Tibial nerve (tissue), 4 donors: ENCODE data around the gene PTPRE. TPM values are rescaled to one million over a fixed set of nuclear protein-coding genes. Genes with fewer than 3 reads are reported as not detected.

Experiments
- DNase-seq, 2 donors: peaks; one replicate each; pipeline ENCODE4 v3.0.0-alpha.2; 2019; ENCODE audit warnings: low spot score in 2 of 2
- H3K27ac ChIP-seq, 4 donors: fragments of 200-600 bp; sonication (generic) in 3 of 4; one replicate each; pipeline ENCODE4 v1.5.1; 2017 to 2019; ENCODE audit warnings: mild to moderate bottlenecking in 1 of 4
- H3K27me3 ChIP-seq, 2 donors: fragments of 200-600 bp; sonication (generic) in 1 of 2; one replicate each; pipeline versions ENCODE4 v1.5.1 to v1.6.0; 2017 to 2019
- H3K36me3 ChIP-seq, 3 donors: fragments of 200-600 bp; sonication (generic); one replicate each; pipeline ENCODE4 v1.5.1; 2018 to 2019
- H3K4me1 ChIP-seq, 4 donors: fragments of 200-600 bp; sonication (generic) in 3 of 4; one replicate each; pipeline ENCODE4 v1.5.1; 2017 to 2019
- H3K4me3 ChIP-seq, 4 donors: fragments of 200-600 bp; sonication (generic) in 3 of 4; one replicate each; pipeline ENCODE4 v1.5.1; 2017 to 2019; ENCODE audit warnings: mild to moderate bottlenecking in 1 of 4, moderate library complexity in 1 of 4
- H3K9me3 ChIP-seq, 4 donors: fragments of 200-600 bp; sonication (generic) in 3 of 4; one replicate each; pipeline ENCODE4 v1.5.1; 2017 to 2019
- EP300 ChIP-seq, 2 donors: sonication (generic); formaldehyde crosslinking; IDR thresholded peaks; one replicate each; pipeline ENCODE4 v1.6.1; 2017; ENCODE audit warnings: antibody characterized with exemption in 2 of 2, mild to moderate bottlenecking in 1 of 2
- POLR2A ChIP-seq, 2 donors: fragments of 450-650 bp; IDR thresholded peaks; one replicate each; pipeline ENCODE4 v1.6.1; 2017; ENCODE audit warnings: antibody characterized with exemption in 2 of 2, mild to moderate bottlenecking in 2 of 2, moderate library complexity in 2 of 2
- WGBS, 2 donors: methylation state at CpG; one replicate each; pipeline ENCODE4 v1.1.5; 2018; 5-methylcytosine and 5-hydroxymethylcytosine counted together
- total RNA-seq, 4 donors: library from RNA; depleted of rRNA; stranded (reverse); fragments of >200 nt; gene quantifications; one replicate each; pipeline ENCODE4 v1.1.0, GENCODE V29; 2016
- TF ChIP-seq, protein P1 (sequence below), 5 experiments: fragments of 200-600 bp in 3 of 5; fragments of 450-650 bp in 2 of 5; sonication (generic) in 3 of 5; IDR thresholded peaks; one replicate each; pipeline ENCODE4 v1.5.1; 2016 to 2019; ENCODE audit warnings: antibody characterized with exemption in 5 of 5, mild to moderate bottlenecking in 3 of 5, moderate library complexity in 2 of 5

The PTPRE gene
- total RNA-seq, 4 donors from 2014 or later: 19.0 to 38.1 (median 25.8) TPM

DNA sequence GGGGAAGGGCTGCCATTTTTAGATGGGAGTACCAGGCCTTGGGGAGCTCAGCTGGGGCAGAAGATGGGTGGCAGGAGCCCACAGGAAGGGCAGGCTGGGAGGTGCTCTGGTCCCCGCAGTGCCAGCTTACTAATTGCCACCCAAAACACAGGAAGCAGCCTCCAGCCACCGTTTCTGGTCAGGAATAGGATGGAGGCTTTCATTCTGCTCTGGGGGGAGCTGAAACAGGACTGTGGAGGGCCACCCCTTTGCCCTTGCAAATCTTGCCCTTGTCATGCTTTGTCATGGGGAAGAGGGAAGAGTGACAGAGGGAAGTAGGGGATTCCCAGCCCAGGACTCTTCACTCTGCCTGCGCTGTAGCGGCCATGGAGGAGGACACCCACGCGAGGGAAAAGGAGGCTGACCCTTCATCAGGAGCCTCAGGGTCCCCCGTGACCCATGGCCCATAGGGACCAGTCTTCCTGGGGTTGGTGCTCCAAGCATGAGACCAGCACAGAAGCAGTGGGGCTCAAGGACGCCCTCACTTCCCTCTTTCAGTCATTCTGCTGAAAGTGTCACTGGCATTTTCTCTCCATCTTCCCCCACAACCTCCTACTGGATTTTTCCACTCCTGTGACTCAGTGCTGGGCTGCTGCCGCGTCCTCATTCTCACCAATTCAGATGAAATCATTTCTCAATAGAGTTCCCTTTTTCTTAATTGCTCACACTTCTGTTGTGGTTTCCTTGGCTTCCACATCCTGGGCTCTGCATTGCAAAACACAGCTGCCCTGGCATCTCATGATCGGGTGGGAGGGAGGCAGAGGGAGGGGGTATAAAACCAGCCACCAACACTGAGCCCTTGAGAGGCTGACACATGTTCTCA is 157.4 kb downstream of the PTPRE start:
- Histone ChIP-seq H3K27me3 (no peaks in the 10 kb centered on the region), H3K27ac (peak overlapping the region; percentile 27 to 87 (median 76)), H3K4me1 (peaks cover 0 to 38% (median 27%) of the 10 kb centered on the region in 4 donors), H3K4me3 (no peak overlapping the region), H3K9me3 (no peaks in the 10 kb centered on the region), H3K36me3 (peaks cover 0 to 57% (median 0%) of the 10 kb centered on the region in 3 donors)
- 40 to 41% methylated on average over 11 of the region's 11 CpGs for WGBS, 2 donors
- peak; percentile 46 to 77 for DNase-seq
- TF ChIP-seq, protein P1, sequence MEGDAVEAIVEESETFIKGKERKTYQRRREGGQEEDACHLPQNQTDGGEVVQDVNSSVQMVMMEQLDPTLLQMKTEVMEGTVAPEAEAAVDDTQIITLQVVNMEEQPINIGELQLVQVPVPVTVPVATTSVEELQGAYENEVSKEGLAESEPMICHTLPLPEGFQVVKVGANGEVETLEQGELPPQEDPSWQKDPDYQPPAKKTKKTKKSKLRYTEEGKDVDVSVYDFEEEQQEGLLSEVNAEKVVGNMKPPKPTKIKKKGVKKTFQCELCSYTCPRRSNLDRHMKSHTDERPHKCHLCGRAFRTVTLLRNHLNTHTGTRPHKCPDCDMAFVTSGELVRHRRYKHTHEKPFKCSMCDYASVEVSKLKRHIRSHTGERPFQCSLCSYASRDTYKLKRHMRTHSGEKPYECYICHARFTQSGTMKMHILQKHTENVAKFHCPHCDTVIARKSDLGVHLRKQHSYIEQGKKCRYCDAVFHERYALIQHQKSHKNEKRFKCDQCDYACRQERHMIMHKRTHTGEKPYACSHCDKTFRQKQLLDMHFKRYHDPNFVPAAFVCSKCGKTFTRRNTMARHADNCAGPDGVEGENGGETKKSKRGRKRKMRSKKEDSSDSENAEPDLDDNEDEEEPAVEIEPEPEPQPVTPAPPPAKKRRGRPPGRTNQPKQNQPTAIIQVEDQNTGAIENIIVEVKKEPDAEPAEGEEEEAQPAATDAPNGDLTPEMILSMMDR (IDR thresholded peaks at IDR 0.05): no peak
- TF ChIP-seq EP300 (IDR thresholded peaks at IDR 0.05): peak; percentile 73 to 93

DNA sequence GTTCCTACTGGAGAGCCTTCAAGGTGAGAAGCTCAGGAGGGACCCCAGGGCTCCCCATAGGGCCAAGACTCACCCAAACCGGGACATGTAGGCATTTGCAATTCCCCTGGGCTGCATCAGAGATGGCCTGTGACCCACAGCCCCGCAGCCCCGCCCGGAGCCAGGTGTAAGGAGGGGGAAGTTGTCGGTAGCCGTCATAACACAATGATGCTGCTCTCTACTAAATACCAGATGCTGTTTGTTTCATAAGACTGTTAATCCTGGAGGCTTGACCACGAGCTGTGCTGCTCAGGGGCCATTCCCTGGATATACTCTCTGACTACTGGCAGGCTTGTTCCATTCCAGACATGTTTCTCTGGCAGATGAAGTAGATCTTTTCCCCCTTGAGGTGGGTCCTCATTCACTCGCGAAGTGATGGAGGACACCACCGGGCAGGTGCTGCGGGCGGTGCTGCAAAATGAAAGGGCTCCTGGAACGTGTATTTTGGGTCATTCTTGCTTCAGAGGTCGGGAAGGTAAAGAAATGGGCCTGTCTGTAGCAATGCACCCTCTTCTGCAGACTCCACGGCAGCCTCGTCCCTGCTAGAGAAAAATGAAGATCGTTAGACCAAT is 158.2 kb downstream of the PTPRE start:
- Histone ChIP-seq H3K9me3 (no peaks in the 10 kb centered on the region), H3K4me3 (no peak overlapping the region), H3K27me3 (no peaks in the 10 kb centered on the region), H3K36me3 (peaks cover 0 to 61% (median 0%) of the 10 kb centered on the region in 3 donors), H3K4me1 (peaks cover 0 to 38% (median 27%) of the 10 kb centered on the region in 4 donors), H3K27ac (peak overlapping the region; percentile 18 to 87 (median 68))
- TF ChIP-seq POLR2A (IDR thresholded peaks at IDR 0.05) (no peak), EP300 (IDR thresholded peaks at IDR 0.05) (no peak)
- TF ChIP-seq, protein P1 (IDR thresholded peaks at IDR 0.05): no peak
- DNase-seq: peak in 1 of 2 donors; percentile 4
- 62 to 68% methylated on average over 16 to 17 of the region's 17 CpGs for WGBS, 2 donors

DNA sequence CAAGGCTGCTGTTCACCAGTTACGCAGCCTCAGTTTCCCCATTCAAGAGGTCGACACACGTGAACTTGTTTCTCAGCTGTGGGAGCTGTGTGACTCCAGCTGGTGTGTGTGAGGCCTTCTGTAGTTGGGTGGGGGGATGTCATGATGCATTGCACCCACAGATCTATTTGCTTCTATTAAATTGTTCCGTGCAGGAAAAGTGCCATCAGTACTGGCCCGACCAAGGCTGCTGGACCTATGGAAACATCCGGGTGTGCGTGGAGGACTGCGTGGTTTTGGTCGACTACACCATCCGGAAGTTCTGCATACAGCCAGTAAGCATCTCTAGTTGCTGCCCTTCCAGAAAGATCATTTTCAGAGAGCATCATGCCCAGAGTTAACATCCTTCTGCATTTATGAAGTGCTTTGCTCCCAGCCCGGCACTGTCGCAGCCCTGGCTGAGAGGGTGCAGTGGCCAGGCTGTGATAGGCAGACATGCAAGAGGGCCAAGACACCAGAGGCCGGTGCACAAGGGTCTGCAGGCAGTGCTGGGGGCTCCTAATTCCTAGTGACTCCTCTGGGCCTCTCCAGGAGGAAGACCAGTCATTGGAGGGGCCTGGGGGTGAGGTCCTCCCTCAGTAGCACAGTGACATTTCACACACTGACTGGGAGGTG is 159.1 kb downstream of the PTPRE start:
- H3K4me3 ChIP-seq: no peak overlapping the region
- no peak overlapping the region for H3K27ac ChIP-seq
- peaks cover 0 to 38% (median 27%) of the 10 kb centered on the region in 4 donors for H3K4me1 ChIP-seq
- peaks cover 0 to 62% (median 0%) of the 10 kb centered on the region in 3 donors for H3K36me3 ChIP-seq
- H3K9me3 ChIP-seq: no peaks in the 10 kb centered on the region
- WGBS, 2 donors: 89 to 95% methylated on average over 11 to 13 of the region's 13 CpGs
- DNase-seq: peak in 1 of 2 donors; percentile 7
- TF ChIP-seq, protein P1 (IDR thresholded peaks at IDR 0.05): no peak
- TF ChIP-seq EP300 (IDR thresholded peaks at IDR 0.05) (no peak), POLR2A (IDR thresholded peaks at IDR 0.05) (no peak)
- H3K27me3 ChIP-seq: no peaks in the 10 kb centered on the region

DNA sequence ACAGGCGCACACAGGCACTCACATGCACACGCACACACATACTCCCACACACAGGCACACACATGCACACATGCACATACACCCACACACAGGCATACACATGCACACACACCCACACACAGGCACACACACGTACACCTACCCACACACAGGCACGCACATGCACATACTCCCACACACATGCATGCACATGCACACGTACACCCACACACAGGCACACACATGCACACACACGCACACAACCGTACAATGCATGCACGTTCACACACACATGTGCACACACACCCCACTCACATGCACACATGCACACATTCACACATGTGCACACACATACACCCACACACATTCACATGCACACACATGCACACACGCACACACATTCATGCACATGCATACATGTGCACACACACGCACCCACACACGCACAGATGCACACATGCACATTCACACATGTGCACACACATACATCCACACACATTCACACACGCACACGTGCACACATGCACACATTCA is 160.0 kb downstream of the PTPRE start:
- peak in 1 of 2 donors; percentile 1 for DNase-seq
- 83 to 86% methylated on average over 12 to 13 of the region's 13 CpGs for WGBS, 2 donors

More for the DNA sequence above, 160.0 kb downstream of the PTPRE start:
- H3K4me3 ChIP-seq: no peak overlapping the region
- no peaks in the 10 kb centered on the region for H3K27me3 ChIP-seq
- TF ChIP-seq, protein P1 (IDR thresholded peaks at IDR 0.05): no peak
- no peak for TF ChIP-seq POLR2A (IDR thresholded peaks at IDR 0.05)
- TF ChIP-seq EP300 (IDR thresholded peaks at IDR 0.05): no peak
- peaks cover 0 to 64% (median 0%) of the 10 kb centered on the region in 3 donors for H3K36me3 ChIP-seq
- no peak overlapping the region for H3K27ac ChIP-seq
- H3K9me3 ChIP-seq: no peaks in the 10 kb centered on the region
- H3K4me1 ChIP-seq: peaks cover 0 to 38% (median 26%) of the 10 kb centered on the region in 4 donors
